PC-3 (cell line): ENCODE data around the gene STT3A. TPM values are rescaled to one million over a fixed set of nuclear protein-coding genes. Genes with fewer than 3 reads are reported as not detected.

Experiments used
- ATAC-seq: fragments of 200-7000 bp; cut with Tn5 transposase; 2 replicates; pipeline ENCODE4 v1.9.1; 2020; ENCODE audit warnings: mild to moderate bottlenecking, moderate library complexity
- BruUV-seq: library from RNA; stranded (reverse); fragments of 400-500 nt; replicated peaks from 2 replicates; lab custom pipeline; 2021; lab: Mats Ljungman, UMichigan
- CTCF ChIA-PET: fragments of 300-600 bp; sonication (Branson Sonifier 250); formaldehyde crosslinking; loops from one replicate; lab custom pipeline; 2022; ENCODE audit warnings: antibody characterized with exemption; lab: Charles Lee
- POLR2A ChIA-PET: fragments of 300-600 bp; sonication (Branson Sonifier 250); formaldehyde crosslinking; loops from one replicate; lab custom pipeline; 2022; ENCODE audit warnings: antibody characterized with exemption; ENCODE audit not compliant: unreplicated experiment; lab: Charles Lee
- DNase-seq: peaks from one replicate; pipeline ENCODE4 v3.0.0-alpha.2; 2015
- H2AFZ ChIP-seq: fragments of 300-600 bp; sonication (generic); 2 replicates; pipeline ENCODE4 v1.6.0; 2016; ENCODE audit warnings: antibody characterized with exemption, low read length
- H3F3A ChIP-seq: fragments of 300-600 bp; sonication (generic); one replicate; pipeline ENCODE4 v1.6.0; 2017; ENCODE audit warnings: antibody characterized with exemption, low read length, control low read depth, mild to moderate bottlenecking; ENCODE audit not compliant: unreplicated experiment
- H3K27ac ChIP-seq: fragments of 300-600 bp; sonication (generic); 2 replicates; pipeline ENCODE4 v1.5.1; 2016; ENCODE audit warnings: mild to moderate bottlenecking, low read length
- H3K27me3 ChIP-seq: fragments of 300-600 bp; sonication (generic); 2 replicates; pipeline ENCODE4 v1.6.1; 2016; ENCODE audit warnings: low read length, mixed read lengths
- H3K36me3 ChIP-seq: fragments of 300-600 bp; sonication (generic); 2 replicates; pipeline ENCODE4 v1.6.1; 2016; ENCODE audit warnings: low read depth, mixed run types, low read length, mixed read lengths
- H3K4me1 ChIP-seq: fragments of 300-600 bp; sonication (generic); 2 replicates; pipeline ENCODE4 v1.5.1; 2016; ENCODE audit warnings: low read length; ENCODE audit not compliant: insufficient read depth
- H3K4me2 ChIP-seq: fragments of 300-600 bp; sonication (generic); 2 replicates; pipeline ENCODE4 v1.6.0; 2016; ENCODE audit warnings: low read length
- H3K4me3 ChIP-seq: fragments of 300-600 bp; sonication (generic); 2 replicates; pipeline ENCODE4 v1.5.1; 2016; ENCODE audit warnings: mild to moderate bottlenecking, low read length, mixed read lengths
- H3K79me2 ChIP-seq: fragments of 300-600 bp; sonication (generic); 2 replicates; pipeline ENCODE4 v1.6.1; 2017; ENCODE audit warnings: low read length, mixed read lengths
- H3K9ac ChIP-seq: fragments of 300-600 bp; sonication (generic); 2 replicates; pipeline ENCODE4 v1.6.0; 2016; ENCODE audit warnings: mild to moderate bottlenecking, low read length
- H3K9me2 ChIP-seq: fragments of 300-600 bp; sonication (generic); replicated peaks from 2 replicates; pipeline ENCODE4 v1.6.1; 2016; ENCODE audit warnings: mixed run types, low read length, mixed read lengths
- H3K9me3 ChIP-seq: fragments of 300-600 bp; sonication (generic); 2 replicates; pipeline ENCODE4 v1.6.1; 2016; ENCODE audit warnings: low read length, mixed read lengths
- H4K20me1 ChIP-seq: fragments of 300-600 bp; sonication (generic); 2 replicates; pipeline ENCODE4 v1.6.1; 2016; ENCODE audit warnings: low read length, mixed read lengths
- EZH2 ChIP-seq: fragments of 300-600 bp; sonication (generic); IDR thresholded peaks from one replicate; pipeline ENCODE4 v1.6.1; 2017; ENCODE audit warnings: antibody characterized with exemption, mild to moderate bottlenecking, low read length; ENCODE audit not compliant: unreplicated experiment
- EZH2phosphoT487 ChIP-seq: fragments of 300-600 bp; sonication (generic); IDR thresholded peaks from 2 replicates; pipeline ENCODE4 v1.6.1; 2018; ENCODE audit warnings: mild to moderate bottlenecking, antibody characterized with exemption, low read length, borderline replicate concordance
- intact Hi-C: fragments of 100-400 bp; cut with micrococcal nuclease; formaldehyde crosslinking; loops from 2 replicates; pipeline ENCODE4 v1.9.0; 2023
- total RNA-seq: library from RNA; depleted of rRNA; stranded (reverse); fragments of >200 nt; gene quantifications from 2 replicates; pipeline ENCODE4 v1.2.3, GENCODE V29; 2014
- TF ChIP-seq, protein P1 (sequence below): fragments of 300-600 bp; sonication (generic); conservative IDR thresholded peaks from 2 replicates; pipeline ENCODE4 v1.5.1; 2017; ENCODE audit warnings: antibody characterized with exemption, low read depth, mild to moderate bottlenecking, low read length

STT3A gene
- total RNA-seq, 1 experiment from 2014 or later, result 182 TPM

DNA sequence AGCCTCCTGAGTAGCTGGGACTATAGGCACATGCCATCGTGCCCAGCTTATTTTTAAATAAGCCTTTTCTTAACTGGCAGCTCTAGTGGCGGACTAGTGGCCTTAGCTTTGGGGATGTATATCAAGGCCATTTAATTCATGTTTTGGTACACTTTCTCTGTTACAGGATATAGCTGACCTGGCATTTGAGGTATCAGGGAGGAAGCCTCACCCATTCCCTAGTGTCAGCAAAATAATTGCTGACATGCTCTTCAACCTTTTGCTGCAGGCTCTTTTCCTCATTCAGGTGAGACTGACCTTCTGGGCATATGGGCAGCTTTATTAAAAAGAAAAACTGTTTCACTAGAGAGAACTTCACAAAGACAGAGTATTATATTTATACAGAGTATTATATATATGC, 13.9 kb upstream of the STT3A start:
- TF ChIP-seq, protein P1, sequence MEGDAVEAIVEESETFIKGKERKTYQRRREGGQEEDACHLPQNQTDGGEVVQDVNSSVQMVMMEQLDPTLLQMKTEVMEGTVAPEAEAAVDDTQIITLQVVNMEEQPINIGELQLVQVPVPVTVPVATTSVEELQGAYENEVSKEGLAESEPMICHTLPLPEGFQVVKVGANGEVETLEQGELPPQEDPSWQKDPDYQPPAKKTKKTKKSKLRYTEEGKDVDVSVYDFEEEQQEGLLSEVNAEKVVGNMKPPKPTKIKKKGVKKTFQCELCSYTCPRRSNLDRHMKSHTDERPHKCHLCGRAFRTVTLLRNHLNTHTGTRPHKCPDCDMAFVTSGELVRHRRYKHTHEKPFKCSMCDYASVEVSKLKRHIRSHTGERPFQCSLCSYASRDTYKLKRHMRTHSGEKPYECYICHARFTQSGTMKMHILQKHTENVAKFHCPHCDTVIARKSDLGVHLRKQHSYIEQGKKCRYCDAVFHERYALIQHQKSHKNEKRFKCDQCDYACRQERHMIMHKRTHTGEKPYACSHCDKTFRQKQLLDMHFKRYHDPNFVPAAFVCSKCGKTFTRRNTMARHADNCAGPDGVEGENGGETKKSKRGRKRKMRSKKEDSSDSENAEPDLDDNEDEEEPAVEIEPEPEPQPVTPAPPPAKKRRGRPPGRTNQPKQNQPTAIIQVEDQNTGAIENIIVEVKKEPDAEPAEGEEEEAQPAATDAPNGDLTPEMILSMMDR, result no peak
- TF ChIP-seq EZH2phosphoT487 (no peak), EZH2 (no peak)
- H3K4me2 ChIP-seq, result no peak overlapping the region
- H3K9me2 ChIP-seq, result no peaks in the 10 kb centered on the region
- no TSS peak for BruUV-seq
- no peak overlapping the region for H3K4me3 ChIP-seq
- ATAC-seq, result no peak
- H3F3A ChIP-seq, result no peaks in the 10 kb centered on the region
- H4K20me1 ChIP-seq, result no peaks in the 10 kb centered on the region
- no peak overlapping the region for H2AFZ ChIP-seq
- peaks cover 68% of the 10 kb centered on the region for H3K36me3 ChIP-seq
- ChIA-PET CTCF (no interaction called here), POLR2A (no interaction called here)
- no peaks in the 10 kb centered on the region for H3K27me3 ChIP-seq
- H3K79me2 ChIP-seq, result no peaks in the 10 kb centered on the region
- intact Hi-C loops, result no loop called here
- no peak for DNase-seq
- H3K9me3 ChIP-seq, result no peaks in the 10 kb centered on the region
- no peak overlapping the region for H3K9ac ChIP-seq
- no peak overlapping the region for H3K27ac ChIP-seq
- H3K4me1 ChIP-seq, result no peaks in the 10 kb centered on the region

DNA sequence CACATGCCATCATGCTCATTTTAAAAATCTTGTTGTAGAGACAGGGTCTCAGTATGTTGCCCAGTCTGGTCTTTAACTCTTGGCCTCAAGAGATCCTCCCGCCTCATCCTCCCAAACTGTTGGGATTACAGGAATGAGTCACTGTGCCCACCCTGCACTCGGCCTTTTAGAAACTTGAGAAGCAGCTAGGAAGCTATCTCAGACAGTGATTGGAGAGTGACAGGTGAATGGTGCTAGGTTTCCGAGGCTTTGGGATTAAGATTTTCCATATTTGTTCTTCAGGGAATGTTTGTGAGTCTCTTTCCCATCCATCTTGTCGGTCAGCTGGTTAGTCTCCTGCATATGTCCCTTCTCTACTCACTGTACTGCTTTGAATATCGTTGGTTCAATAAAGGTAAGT, 12.8 kb upstream of the STT3A start:
- ATAC-seq (no peak), DNase-seq (no peak)
- no peak overlapping the region for H3K27ac ChIP-seq
- peaks cover 67% of the 10 kb centered on the region for H3K36me3 ChIP-seq
- no peaks in the 10 kb centered on the region for H3K9me2 ChIP-seq
- no peak overlapping the region for H2AFZ ChIP-seq
- no peaks in the 10 kb centered on the region for H3K79me2 ChIP-seq
- TF ChIP-seq, protein P1, result no peak
- TF ChIP-seq EZH2 (no peak), EZH2phosphoT487 (no peak)
- CTCF ChIA-PET, result no interaction called here
- no peaks in the 10 kb centered on the region for H3K9me3 ChIP-seq
- H3K4me3 ChIP-seq, result no peak overlapping the region
- no peaks in the 10 kb centered on the region for H3K27me3 ChIP-seq
- POLR2A ChIA-PET, result no interaction called here
- H3K4me2 ChIP-seq, result no peak overlapping the region
- no peak overlapping the region for H3K9ac ChIP-seq
- no peaks in the 10 kb centered on the region for H4K20me1 ChIP-seq
- intact Hi-C loops, result no loop called here
- H3K4me1 ChIP-seq, result no peaks in the 10 kb centered on the region
- no TSS peak for BruUV-seq
- no peaks in the 10 kb centered on the region for H3F3A ChIP-seq

DNA sequence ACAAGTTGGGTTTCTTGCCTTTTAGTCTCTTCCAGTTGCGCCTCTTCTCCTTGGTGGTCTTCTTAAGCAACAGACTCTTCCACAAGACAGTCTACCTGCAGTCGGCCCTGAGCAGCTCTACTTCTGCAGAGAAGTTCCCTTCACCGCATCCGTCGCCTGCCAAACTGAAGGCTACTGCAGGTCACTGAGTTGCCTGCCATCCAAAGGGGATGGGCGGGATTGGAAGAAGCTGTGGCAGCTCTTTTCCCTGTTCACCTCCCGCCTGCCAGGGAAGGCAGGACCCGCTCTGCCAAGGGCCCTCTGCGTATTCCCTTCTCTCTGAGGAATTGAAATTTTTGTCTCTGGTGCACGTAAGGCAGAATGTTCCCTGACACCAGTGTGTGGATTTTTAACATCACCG, 9.2 kb upstream of the STT3A start:
- H3K36me3 ChIP-seq, result peaks cover 37% of the 10 kb centered on the region
- ChIA-PET CTCF (no interaction called here), POLR2A (no interaction called here)
- H3K4me2 ChIP-seq, result no peak overlapping the region
- peaks cover 4% of the 10 kb centered on the region for H3F3A ChIP-seq
- DNase-seq, result no peak
- intact Hi-C loops, result no loop called here
- H3K9me3 ChIP-seq, result no peaks in the 10 kb centered on the region
- no peaks in the 10 kb centered on the region for H3K9me2 ChIP-seq
- no peak for TF ChIP-seq EZH2
- TF ChIP-seq, protein P1, result no peak
- no peak for TF ChIP-seq EZH2phosphoT487
- H3K4me3 ChIP-seq, result no peak overlapping the region
- H3K79me2 ChIP-seq, result no peaks in the 10 kb centered on the region
- ATAC-seq, result no peak
- H4K20me1 ChIP-seq, result no peaks in the 10 kb centered on the region
- H3K4me1 ChIP-seq, result peaks cover 3% of the 10 kb centered on the region; the same call in 1 of the 2 replicates
- no peak overlapping the region for H2AFZ ChIP-seq
- BruUV-seq, result no TSS peak
- H3K9ac ChIP-seq, result no peak overlapping the region
- no peaks in the 10 kb centered on the region for H3K27me3 ChIP-seq
- no peak overlapping the region for H3K27ac ChIP-seq
